ENCODE data around the gene RXRB.

RXRB gene

DNA sequence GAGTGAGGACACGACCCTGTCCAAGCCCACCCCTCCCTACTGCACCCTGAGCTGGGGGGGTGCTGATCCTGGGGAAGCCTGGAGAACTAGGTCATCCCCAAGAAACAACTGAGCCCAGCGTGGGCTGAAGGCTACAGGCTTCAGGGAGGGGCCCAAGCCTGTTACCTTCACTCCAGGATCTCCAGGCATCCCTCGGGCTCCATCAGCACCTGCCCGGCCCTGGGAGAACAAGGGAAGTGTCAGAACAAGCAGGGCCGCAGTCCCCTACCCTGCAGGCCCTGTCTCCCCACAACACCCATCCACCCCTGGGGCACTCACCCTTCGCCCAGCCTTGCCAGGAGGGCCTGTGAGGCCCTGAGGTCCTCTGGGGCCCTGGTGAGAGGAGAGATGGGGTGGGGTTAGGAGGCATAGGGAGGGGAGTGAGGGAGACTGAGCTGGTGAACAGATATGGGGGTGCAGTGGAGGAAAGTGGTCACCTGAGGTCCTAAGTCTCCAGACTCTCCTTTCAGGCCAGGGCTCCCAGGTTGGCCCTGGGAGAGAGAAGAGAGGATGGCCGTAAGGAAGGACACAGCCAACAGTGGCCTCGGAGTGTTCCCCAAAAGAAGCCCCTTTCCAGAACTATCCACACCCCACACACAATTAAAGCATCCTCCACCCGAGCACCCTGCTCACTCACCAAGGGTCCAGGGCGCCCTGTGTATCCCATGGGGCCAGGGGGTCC, 21.6 kb downstream of the RXRB start:
- Histone ChIP-seq H3K36me3 (ENCODE audit: control insufficient read depth, insufficient read depth, low read length) (no peaks in the 10 kb centered on the region), H3K9me3 (ENCODE audit: control insufficient read depth, low read length) (no peaks in the 10 kb centered on the region), H3K9ac (no peak overlapping the region), H3K27ac (no peak overlapping the region), H3K79me2 (no peaks in the 10 kb centered on the region), H3K27me3 (ENCODE audit: control insufficient read depth, insufficient read depth, low read length) (no peaks in the 10 kb centered on the region), H2AFZ (no peak overlapping the region), H3K4me3 (ENCODE audit: low read depth, low read length) (no peak overlapping the region), H3K4me2 (ENCODE audit: low read length) (no peak overlapping the region), H3K4me1 (peaks cover 5% of the 10 kb centered on the region)
- TF ChIP-seq, protein P1, sequence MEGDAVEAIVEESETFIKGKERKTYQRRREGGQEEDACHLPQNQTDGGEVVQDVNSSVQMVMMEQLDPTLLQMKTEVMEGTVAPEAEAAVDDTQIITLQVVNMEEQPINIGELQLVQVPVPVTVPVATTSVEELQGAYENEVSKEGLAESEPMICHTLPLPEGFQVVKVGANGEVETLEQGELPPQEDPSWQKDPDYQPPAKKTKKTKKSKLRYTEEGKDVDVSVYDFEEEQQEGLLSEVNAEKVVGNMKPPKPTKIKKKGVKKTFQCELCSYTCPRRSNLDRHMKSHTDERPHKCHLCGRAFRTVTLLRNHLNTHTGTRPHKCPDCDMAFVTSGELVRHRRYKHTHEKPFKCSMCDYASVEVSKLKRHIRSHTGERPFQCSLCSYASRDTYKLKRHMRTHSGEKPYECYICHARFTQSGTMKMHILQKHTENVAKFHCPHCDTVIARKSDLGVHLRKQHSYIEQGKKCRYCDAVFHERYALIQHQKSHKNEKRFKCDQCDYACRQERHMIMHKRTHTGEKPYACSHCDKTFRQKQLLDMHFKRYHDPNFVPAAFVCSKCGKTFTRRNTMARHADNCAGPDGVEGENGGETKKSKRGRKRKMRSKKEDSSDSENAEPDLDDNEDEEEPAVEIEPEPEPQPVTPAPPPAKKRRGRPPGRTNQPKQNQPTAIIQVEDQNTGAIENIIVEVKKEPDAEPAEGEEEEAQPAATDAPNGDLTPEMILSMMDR (IDR thresholded peaks at IDR 0.05): no peak

DNA sequence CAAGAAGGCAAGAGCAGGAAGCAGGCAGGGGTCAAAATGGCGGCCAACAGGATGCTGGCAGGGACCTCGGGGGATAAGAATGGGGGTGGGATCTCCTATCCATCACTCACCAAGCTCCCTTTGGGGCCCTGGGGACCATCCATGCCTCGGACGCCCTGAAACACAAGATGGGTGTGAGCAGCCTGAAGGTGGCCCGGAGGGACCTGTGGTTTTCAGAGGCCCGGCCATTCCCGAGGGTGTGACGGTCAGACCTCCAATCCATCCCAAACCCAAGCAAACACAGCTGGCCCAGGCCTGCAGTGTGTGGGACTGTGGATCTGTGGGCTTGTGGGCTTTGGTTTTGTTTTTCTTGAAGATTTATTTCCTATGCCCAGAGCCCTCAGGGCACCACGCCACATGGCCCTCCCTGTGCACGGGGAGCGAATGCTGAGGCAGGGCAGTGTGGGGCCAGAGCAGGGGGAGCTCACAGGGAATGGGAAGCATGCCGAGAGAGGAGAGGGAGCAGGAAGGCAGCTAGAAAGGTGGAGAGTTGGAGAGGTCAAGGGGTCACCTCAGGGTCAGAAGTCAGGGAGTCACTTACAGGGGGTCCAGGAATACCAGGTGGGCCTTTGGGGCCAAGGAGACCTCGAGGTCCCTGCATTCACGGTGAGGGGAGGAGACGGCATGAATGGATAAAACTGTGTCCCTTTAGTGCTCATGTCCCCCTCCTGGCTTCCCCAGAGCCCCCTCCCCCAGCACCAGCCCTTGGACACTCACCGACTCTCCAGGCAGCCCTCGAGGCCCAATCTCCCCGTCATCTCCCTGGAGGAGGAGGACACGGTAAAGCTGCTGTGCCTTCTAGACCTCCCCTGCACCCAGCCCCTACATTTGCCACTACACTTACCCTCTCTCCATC, 22.7 kb downstream of the RXRB start:
- no peaks in the 10 kb centered on the region for H3K79me2 ChIP-seq
- H3K27ac ChIP-seq: no peak overlapping the region
- H3K4me1 ChIP-seq: peaks cover 5% of the 10 kb centered on the region
- H3K4me2 ChIP-seq (ENCODE audit: low read length): no peak overlapping the region
- H2AFZ ChIP-seq: no peak overlapping the region
- TF ChIP-seq, protein P1 (IDR thresholded peaks at IDR 0.05): no peak
- no peaks in the 10 kb centered on the region for H3K36me3 ChIP-seq (ENCODE audit: control insufficient read depth, insufficient read depth, low read length)
- H3K9me3 ChIP-seq (ENCODE audit: control insufficient read depth, low read length): no peaks in the 10 kb centered on the region
- no peaks in the 10 kb centered on the region for H3K27me3 ChIP-seq (ENCODE audit: control insufficient read depth, insufficient read depth, low read length)
- no peak overlapping the region for H3K4me3 ChIP-seq (ENCODE audit: low read depth, low read length)
- H3K9ac ChIP-seq: no peak overlapping the region

DNA sequence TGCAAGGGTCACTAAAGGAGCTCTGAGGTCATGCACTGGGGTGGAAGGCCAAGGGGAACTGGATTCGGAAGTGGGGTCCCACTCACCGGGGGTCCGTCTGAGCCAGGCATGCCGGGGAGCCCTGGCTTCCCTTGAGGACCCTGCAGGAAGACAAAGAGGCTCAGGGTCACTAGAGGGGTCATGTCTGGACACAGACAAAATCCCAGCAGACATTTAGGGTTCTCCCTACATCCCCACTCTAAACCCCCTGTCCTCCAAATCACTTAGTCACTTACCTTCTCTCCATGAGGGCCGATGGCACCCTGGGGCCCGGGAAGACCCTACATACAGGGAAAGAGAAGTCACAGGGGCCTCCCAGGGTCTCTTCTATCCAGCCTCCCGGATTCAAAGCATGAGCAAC, 23.6 kb downstream of the RXRB start:
- H3K4me1 ChIP-seq: peaks cover 5% of the 10 kb centered on the region
- no peak overlapping the region for H3K4me3 ChIP-seq (ENCODE audit: low read depth, low read length)
- no peaks in the 10 kb centered on the region for H3K27me3 ChIP-seq (ENCODE audit: control insufficient read depth, insufficient read depth, low read length)
- no peak overlapping the region for H3K4me2 ChIP-seq (ENCODE audit: low read length)
- no peak overlapping the region for H3K27ac ChIP-seq
- H3K9me3 ChIP-seq (ENCODE audit: control insufficient read depth, low read length): no peaks in the 10 kb centered on the region
- no peaks in the 10 kb centered on the region for H3K36me3 ChIP-seq (ENCODE audit: control insufficient read depth, insufficient read depth, low read length)
- H3K9ac ChIP-seq: no peak overlapping the region
- TF ChIP-seq, protein P1 (IDR thresholded peaks at IDR 0.05): no peak
- no peaks in the 10 kb centered on the region for H3K79me2 ChIP-seq
- no peak overlapping the region for H2AFZ ChIP-seq

DNA sequence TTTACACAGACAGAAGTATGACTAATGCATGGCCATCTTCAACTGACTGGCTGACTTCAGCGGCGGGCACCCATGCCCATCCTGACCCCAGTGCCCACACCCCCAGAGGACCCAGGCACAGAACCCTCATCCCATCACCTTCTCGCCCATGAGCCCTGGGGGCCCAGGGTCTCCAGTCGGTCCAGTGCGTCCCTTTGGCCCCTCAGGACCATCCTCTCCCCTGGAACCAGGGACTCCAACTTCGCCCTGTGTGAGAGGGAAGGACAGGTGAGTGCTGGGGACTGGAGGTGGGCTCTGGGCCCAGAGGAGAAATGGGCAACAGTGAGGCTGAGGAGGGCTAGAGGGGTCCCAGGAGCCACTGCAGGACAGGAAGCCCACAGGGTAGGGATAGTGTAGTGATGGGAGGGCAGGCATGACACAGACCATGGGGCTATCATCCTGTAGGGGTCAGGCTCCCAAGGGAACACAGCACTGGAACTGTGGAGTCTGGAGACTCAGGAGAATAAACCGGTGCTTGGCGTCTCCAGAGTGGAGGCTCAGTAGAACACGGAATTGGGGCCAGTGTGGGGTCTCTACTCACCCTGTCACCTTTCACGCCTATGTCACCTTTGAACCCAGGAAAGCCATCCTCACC, 24.9 kb downstream of the RXRB start:
- no peaks in the 10 kb centered on the region for H3K9me3 ChIP-seq (ENCODE audit: control insufficient read depth, low read length)
- no peak overlapping the region for H3K27ac ChIP-seq
- no peak overlapping the region for H3K4me2 ChIP-seq (ENCODE audit: low read length)
- H3K36me3 ChIP-seq (ENCODE audit: control insufficient read depth, insufficient read depth, low read length): no peaks in the 10 kb centered on the region
- TF ChIP-seq, protein P1 (IDR thresholded peaks at IDR 0.05): no peak
- no peak overlapping the region for H3K9ac ChIP-seq
- H3K4me3 ChIP-seq (ENCODE audit: low read depth, low read length): no peak overlapping the region
- no peaks in the 10 kb centered on the region for H3K79me2 ChIP-seq
- no peak overlapping the region for H2AFZ ChIP-seq
- peaks cover 5% of the 10 kb centered on the region for H3K4me1 ChIP-seq
- no peaks in the 10 kb centered on the region for H3K27me3 ChIP-seq (ENCODE audit: control insufficient read depth, insufficient read depth, low read length)

Measured in parathyroid adenoma (tissue), 2 donors.